ENCODE results near the gene TOPORS.
"Not testable (repeated sequence)": the region's sequence is repeated elsewhere in the genome, so short reads cannot be mapped to it uniquely, and the experiment has no call there.

The TOPORS gene

DNA sequence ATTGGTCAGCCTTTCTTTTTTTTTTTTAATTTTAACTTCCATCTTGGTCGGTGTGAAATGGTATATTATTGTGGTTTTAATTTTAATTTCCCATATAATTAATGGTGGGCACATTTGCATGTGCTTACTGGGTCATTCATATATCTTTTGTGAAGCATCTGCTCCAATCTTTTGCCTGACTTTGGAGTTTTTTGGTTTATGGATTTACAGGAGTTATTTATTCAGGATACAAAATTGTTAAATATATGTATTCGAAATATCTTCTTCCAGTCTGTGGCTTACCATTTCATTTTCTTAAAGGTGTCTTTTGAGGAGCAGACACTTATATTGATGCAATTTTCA lies 25.7 kb downstream of the TOPORS start:
- Mint-ChIP-seq H3K4me1 (peaks cover 20% of the 10 kb centered on the region), H3K9me3 (peaks cover 11% of the 10 kb centered on the region), H3K27me3 (ENCODE audit: low read depth, poor library complexity) (peaks cover 8% of the 10 kb centered on the region), H3K27ac (no peak overlapping the region), H3K36me3 (ENCODE audit: low read depth) (peaks cover 11% of the 10 kb centered on the region), H3K4me3 (peak overlapping the region; percentile 92)
- TF ChIP-seq, protein P1, sequence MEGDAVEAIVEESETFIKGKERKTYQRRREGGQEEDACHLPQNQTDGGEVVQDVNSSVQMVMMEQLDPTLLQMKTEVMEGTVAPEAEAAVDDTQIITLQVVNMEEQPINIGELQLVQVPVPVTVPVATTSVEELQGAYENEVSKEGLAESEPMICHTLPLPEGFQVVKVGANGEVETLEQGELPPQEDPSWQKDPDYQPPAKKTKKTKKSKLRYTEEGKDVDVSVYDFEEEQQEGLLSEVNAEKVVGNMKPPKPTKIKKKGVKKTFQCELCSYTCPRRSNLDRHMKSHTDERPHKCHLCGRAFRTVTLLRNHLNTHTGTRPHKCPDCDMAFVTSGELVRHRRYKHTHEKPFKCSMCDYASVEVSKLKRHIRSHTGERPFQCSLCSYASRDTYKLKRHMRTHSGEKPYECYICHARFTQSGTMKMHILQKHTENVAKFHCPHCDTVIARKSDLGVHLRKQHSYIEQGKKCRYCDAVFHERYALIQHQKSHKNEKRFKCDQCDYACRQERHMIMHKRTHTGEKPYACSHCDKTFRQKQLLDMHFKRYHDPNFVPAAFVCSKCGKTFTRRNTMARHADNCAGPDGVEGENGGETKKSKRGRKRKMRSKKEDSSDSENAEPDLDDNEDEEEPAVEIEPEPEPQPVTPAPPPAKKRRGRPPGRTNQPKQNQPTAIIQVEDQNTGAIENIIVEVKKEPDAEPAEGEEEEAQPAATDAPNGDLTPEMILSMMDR (IDR thresholded peaks at IDR 0.05): no peak
- DNase-seq: no peak

DNA sequence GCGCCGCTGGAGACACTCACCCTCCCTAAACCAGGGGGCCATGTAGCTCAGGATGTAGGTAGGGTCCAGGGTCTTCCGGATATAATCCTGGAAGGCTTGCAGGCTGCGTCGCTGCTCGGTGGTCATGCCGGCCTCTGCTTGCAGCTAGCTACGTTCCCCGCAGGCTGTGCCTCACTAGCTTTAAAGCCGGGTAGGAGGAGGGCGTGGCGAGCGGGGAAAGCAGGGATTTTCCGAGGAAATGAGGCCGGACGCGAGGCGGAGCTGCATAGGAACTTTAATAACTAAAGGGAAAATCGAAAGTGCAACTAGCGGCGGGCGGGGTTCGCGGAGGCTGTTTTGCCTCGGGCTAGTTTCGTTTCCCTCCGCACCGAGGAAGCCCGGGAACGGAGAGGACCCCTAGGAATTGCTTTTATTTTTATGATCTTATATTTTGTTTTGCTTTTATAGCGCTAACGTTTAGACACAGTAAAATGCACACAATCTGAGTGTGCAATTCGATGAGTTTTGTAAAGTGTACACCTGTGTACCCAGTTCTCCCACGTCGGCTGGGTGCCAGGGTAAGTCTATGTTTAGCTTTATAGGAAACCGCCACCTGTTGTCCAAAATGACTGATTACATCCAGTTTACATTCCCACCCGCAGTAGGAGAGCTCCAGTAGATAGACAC lies 26.2 kb downstream of the TOPORS start, which contains the start of gene RIGI:
TSS of gene RIGI (minus strand) at position 156 of the 666 bp plus-strand sequence. CDS start at position 126, 30 bp downstream.
- peak; percentile 79 for DNase-seq
- Mint-ChIP-seq H3K9me3 (peaks cover 13% of the 10 kb centered on the region), H3K27me3 (ENCODE audit: low read depth, poor library complexity) (peaks cover 8% of the 10 kb centered on the region), H3K27ac (no peak within 1 kb of the TSS), H3K36me3 (ENCODE audit: low read depth) (peaks cover 9% of the 10 kb centered on the region), H3K4me3 (peak within 1 kb of the TSS; percentile 92), H3K4me1 (peaks cover 20% of the 10 kb centered on the region)
- TF ChIP-seq, protein P1 (IDR thresholded peaks at IDR 0.05): peak; percentile 44

DNA sequence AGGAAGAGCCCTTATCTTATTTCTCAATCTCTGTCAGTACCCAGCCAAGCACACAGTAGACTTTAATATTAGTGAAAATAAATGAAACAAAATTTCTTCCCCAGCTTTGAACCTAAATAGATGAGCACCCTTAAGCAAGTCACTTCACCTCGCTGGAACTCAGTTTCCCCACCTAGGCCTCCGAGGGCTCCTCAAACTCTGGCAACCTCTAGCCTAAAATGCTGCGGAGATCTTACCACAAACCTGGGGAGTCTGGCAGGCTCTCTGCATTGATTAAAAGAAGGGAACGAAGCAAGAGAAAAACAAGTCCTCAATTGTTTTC lies 26.7 kb downstream of the TOPORS start:
- peaks cover 8% of the 10 kb centered on the region for H3K27me3 Mint-ChIP-seq (ENCODE audit: low read depth, poor library complexity)
- H3K36me3 Mint-ChIP-seq (ENCODE audit: low read depth): peaks cover 5% of the 10 kb centered on the region
- TF ChIP-seq, protein P1 (IDR thresholded peaks at IDR 0.05): no peak
- no peak for DNase-seq
- peaks cover 14% of the 10 kb centered on the region for H3K9me3 Mint-ChIP-seq
- no peak overlapping the region for H3K27ac Mint-ChIP-seq
- peaks cover 20% of the 10 kb centered on the region for H3K4me1 Mint-ChIP-seq
- H3K4me3 Mint-ChIP-seq: peak overlapping the region; percentile 92

DNA sequence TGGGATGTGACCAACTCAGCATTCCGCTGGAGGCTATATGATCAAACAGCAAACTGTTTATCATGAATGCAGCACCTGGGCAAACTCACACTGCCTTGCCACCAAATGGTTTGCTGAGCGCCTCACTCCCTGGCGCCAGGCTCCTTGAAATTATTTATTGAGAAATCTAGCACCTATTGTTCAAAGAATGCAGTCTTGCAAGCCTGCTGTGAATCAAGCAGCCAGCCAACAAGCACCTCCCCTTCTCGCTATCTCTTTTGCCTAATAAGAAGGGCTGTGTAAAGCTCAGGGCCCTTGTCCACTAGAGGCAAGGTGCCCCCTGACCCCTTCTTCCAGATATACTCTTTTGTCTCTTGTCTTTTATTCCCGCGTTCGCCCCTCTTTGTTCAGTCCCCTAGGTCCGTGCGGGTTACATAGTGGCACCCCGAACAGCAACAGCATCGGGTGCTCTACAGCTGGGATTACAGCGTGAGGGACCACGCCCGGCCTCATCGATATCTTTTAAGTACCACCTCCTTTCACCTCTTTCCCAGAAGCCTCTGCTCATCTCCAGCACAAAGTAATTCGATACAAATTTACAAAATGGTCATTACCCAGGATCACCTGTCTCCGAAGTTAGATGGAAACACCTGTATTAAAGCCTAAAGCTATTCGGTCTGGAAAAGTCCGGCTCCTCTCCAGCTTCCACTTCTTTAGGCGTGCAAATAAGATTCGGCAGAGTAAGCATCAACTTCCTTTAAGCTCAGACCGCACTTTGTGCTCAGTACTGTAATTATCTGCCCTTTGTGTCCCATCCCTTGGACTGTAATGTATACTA lies 27.3 kb downstream of the TOPORS start:
- TF ChIP-seq, protein P1 (IDR thresholded peaks at IDR 0.05): no peak
- peak overlapping the region; percentile 92 for H3K4me3 Mint-ChIP-seq
- H3K27ac Mint-ChIP-seq: no peak overlapping the region
- H3K4me1 Mint-ChIP-seq: peaks cover 20% of the 10 kb centered on the region
- H3K9me3 Mint-ChIP-seq: peaks cover 14% of the 10 kb centered on the region
- peaks cover 4% of the 10 kb centered on the region for H3K36me3 Mint-ChIP-seq (ENCODE audit: low read depth)
- no peak for DNase-seq
- peaks cover 8% of the 10 kb centered on the region for H3K27me3 Mint-ChIP-seq (ENCODE audit: low read depth, poor library complexity)

DNA sequence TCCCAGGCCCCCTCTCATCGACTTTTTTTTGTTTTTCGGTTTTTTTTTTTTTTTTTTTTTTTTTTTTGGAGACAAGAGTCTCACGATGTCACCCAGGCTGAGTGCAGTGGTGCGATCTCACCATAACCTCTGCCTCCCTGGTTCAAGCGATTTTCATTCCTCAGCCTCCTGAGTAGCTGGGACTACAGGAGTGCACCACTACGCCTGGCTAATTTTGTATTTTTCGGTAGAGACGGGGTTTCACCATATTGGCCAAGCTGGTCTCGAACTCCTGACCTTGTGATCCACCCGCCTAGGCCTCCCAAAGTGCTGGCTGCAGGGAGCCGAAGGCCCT lies 27.9 kb downstream of the TOPORS start:
- Mint-ChIP-seq H3K4me1 (peaks cover 20% of the 10 kb centered on the region), H3K9me3 (peaks cover 14% of the 10 kb centered on the region)
- H3K36me3 Mint-ChIP-seq (ENCODE audit: low read depth); H3K27me3 Mint-ChIP-seq (ENCODE audit: low read depth, poor library complexity); DNase-seq; H3K27ac Mint-ChIP-seq; H3K4me3 Mint-ChIP-seq: not testable (repeated sequence)

DNA sequence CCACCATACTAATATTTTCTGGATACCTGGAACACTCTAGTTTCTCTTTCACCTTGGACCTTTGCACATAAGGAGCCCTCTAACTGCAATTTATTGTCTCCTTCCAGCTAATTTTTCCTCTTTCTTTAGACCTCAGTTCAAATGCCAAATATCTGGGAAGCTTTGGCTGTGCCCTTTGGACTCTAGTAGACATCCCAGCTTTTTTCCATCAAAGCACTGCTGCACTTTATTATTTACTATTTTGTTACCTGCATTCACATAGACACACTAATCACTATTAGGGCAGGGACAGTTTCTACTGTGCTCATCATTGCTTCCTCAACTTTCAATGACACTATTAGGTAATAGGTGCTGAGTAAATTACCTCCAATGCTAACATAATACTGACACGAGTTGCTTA lies 28.5 kb downstream of the TOPORS start:
- no peak for DNase-seq
- Mint-ChIP-seq H3K4me1 (peaks cover 20% of the 10 kb centered on the region), H3K4me3 (no peak overlapping the region), H3K9me3 (peaks cover 19% of the 10 kb centered on the region), H3K27ac (no peak overlapping the region), H3K27me3 (ENCODE audit: low read depth, poor library complexity) (peaks cover 8% of the 10 kb centered on the region), H3K36me3 (ENCODE audit: low read depth) (peaks cover 4% of the 10 kb centered on the region)
- TF ChIP-seq, protein P1 (IDR thresholded peaks at IDR 0.05): no peak

Data from nephron progenitor cell (in vitro differentiated cells).